ENCODE data around the gene RAB20.

DNA sequence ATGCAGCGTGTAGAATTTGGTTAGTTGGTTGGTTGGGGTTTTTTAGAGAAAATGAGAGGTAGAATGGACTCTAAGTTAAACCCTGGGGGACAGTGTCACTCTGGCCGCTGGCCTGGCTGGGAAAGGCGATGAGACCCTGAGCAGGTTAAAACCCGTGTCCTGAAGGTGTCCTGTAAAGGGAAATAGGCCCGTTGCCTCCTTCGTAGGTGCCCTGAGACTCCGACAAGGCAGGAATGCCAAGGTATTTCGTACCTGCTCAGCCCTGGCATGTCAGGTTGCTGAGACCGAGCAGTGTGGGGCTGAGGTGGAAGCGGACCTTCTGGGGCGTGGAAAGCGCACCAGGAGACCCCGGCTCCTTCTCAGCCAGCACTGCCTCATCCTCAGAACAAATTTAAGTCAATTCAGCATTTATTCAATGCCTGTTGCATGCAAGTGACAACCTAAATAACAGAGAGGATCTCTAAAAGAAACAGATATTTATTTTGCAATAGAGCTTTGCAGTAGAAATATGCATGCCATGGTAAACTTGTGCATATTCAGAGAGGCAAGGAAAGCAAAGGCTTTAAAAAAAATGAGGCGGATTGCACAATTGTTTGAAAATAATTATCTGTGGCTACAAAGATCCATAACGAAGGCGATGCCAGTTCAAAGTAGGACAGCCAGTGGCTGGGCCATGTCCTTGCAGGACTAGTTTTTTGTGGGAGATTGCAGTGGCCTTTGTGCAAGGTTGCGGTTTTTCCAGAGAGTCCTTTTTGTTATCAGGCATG lies 1.4 kb upstream of the RAB20 start:
- TF ChIP-seq, protein P1, sequence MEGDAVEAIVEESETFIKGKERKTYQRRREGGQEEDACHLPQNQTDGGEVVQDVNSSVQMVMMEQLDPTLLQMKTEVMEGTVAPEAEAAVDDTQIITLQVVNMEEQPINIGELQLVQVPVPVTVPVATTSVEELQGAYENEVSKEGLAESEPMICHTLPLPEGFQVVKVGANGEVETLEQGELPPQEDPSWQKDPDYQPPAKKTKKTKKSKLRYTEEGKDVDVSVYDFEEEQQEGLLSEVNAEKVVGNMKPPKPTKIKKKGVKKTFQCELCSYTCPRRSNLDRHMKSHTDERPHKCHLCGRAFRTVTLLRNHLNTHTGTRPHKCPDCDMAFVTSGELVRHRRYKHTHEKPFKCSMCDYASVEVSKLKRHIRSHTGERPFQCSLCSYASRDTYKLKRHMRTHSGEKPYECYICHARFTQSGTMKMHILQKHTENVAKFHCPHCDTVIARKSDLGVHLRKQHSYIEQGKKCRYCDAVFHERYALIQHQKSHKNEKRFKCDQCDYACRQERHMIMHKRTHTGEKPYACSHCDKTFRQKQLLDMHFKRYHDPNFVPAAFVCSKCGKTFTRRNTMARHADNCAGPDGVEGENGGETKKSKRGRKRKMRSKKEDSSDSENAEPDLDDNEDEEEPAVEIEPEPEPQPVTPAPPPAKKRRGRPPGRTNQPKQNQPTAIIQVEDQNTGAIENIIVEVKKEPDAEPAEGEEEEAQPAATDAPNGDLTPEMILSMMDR (IDR thresholded peaks at IDR 0.05), result no peak
- TF ChIP-seq, protein P2, sequence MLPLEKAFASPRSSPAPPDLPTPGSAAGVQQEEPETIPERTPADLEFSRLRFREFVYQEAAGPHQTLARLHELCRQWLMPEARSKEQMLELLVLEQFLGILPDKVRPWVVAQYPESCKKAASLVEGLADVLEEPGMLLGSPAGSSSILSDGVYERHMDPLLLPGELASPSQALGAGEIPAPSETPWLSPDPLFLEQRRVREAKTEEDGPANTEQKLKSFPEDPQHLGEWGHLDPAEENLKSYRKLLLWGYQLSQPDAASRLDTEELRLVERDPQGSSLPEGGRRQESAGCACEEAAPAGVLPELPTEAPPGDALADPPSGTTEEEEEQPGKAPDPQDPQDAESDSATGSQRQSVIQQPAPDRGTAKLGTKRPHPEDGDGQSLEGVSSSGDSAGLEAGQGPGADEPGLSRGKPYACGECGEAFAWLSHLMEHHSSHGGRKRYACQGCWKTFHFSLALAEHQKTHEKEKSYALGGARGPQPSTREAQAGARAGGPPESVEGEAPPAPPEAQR (CRISPR knock-in tag; IDR thresholded peaks at IDR 0.05), result no peak
- TF ChIP-seq ZNF138 (CRISPR knock-in tag; conservative IDR thresholded peaks at IDR 0.05) (no peak), ELF4 (CRISPR knock-in tag; IDR thresholded peaks at IDR 0.05; ENCODE audit: low read depth) (no peak), ESRRA (CRISPR knock-in tag; IDR thresholded peaks at IDR 0.05; ENCODE audit: borderline replicate concordance) (no peak), FOXJ3 (CRISPR knock-in tag; IDR thresholded peaks at IDR 0.05; ENCODE audit: borderline replicate concordance) (no peak), SP1 (CRISPR knock-in tag; conservative IDR thresholded peaks at IDR 0.05) (no peak), TCF7 (CRISPR knock-in tag; IDR thresholded peaks at IDR 0.05; ENCODE audit: low read depth) (no peak), NR2C2 (CRISPR knock-in tag; IDR thresholded peaks at IDR 0.05) (no peak)
- TF ChIP-seq, protein P3, sequence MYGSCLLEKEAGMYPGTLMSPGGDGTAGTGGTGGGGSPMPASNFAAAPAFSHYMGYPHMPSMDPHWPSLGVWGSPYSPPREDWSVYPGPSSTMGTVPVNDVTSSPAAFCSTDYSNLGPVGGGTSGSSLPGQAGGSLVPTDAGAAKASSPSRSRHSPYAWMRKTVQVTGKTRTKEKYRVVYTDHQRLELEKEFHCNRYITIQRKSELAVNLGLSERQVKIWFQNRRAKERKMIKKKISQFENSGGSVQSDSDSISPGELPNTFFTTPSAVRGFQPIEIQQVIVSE (CRISPR knock-in tag; IDR thresholded peaks at IDR 0.05; ENCODE audit: borderline replicate concordance), result no peak
- TF ChIP-seq, protein P4, sequence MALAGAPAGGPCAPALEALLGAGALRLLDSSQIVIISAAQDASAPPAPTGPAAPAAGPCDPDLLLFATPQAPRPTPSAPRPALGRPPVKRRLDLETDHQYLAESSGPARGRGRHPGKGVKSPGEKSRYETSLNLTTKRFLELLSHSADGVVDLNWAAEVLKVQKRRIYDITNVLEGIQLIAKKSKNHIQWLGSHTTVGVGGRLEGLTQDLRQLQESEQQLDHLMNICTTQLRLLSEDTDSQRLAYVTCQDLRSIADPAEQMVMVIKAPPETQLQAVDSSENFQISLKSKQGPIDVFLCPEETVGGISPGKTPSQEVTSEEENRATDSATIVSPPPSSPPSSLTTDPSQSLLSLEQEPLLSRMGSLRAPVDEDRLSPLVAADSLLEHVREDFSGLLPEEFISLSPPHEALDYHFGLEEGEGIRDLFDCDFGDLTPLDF (CRISPR knock-in tag; IDR thresholded peaks at IDR 0.05), result no peak
- TF ChIP-seq, protein P5, sequence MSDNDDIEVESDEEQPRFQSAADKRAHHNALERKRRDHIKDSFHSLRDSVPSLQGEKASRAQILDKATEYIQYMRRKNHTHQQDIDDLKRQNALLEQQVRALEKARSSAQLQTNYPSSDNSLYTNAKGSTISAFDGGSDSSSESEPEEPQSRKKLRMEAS (CRISPR knock-in tag; IDR thresholded peaks at IDR 0.05), result no peak
- TF ChIP-seq, protein P6, sequence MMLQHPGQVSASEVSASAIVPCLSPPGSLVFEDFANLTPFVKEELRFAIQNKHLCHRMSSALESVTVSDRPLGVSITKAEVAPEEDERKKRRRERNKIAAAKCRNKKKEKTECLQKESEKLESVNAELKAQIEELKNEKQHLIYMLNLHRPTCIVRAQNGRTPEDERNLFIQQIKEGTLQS (CRISPR knock-in tag; conservative IDR thresholded peaks at IDR 0.05), result no peak
- TF ChIP-seq, protein P7, sequence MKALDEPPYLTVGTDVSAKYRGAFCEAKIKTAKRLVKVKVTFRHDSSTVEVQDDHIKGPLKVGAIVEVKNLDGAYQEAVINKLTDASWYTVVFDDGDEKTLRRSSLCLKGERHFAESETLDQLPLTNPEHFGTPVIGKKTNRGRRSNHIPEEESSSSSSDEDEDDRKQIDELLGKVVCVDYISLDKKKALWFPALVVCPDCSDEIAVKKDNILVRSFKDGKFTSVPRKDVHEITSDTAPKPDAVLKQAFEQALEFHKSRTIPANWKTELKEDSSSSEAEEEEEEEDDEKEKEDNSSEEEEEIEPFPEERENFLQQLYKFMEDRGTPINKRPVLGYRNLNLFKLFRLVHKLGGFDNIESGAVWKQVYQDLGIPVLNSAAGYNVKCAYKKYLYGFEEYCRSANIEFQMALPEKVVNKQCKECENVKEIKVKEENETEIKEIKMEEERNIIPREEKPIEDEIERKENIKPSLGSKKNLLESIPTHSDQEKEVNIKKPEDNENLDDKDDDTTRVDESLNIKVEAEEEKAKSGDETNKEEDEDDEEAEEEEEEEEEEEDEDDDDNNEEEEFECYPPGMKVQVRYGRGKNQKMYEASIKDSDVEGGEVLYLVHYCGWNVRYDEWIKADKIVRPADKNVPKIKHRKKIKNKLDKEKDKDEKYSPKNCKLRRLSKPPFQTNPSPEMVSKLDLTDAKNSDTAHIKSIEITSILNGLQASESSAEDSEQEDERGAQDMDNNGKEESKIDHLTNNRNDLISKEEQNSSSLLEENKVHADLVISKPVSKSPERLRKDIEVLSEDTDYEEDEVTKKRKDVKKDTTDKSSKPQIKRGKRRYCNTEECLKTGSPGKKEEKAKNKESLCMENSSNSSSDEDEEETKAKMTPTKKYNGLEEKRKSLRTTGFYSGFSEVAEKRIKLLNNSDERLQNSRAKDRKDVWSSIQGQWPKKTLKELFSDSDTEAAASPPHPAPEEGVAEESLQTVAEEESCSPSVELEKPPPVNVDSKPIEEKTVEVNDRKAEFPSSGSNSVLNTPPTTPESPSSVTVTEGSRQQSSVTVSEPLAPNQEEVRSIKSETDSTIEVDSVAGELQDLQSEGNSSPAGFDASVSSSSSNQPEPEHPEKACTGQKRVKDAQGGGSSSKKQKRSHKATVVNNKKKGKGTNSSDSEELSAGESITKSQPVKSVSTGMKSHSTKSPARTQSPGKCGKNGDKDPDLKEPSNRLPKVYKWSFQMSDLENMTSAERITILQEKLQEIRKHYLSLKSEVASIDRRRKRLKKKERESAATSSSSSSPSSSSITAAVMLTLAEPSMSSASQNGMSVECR (CRISPR knock-in tag; IDR thresholded peaks at IDR 0.05; ENCODE audit: borderline replicate concordance), result no peak
